Chondrocyte (in vitro differentiated cells): ENCODE results near the gene KRT12. TPM values are rescaled to one million over a fixed set of nuclear protein-coding genes. Genes with fewer than 3 reads are reported as not detected.

Source experiments
- DNase-seq: peaks from one replicate; pipeline ENCODE4 v3.0.0; 2021; ENCODE audit warnings: mixed read lengths, low spot score
- H3K27ac Mint-ChIP-seq: one replicate; pipeline ENCODE4 v1.8.0; 2021; ENCODE audit warnings: mild to moderate bottlenecking, moderate library complexity, mixed read lengths; ENCODE audit not compliant: unreplicated experiment
- H3K27me3 Mint-ChIP-seq: 2 replicates; pipeline ENCODE4 v1.8.0; 2021; ENCODE audit warnings: low read depth, mixed read lengths
- H3K36me3 Mint-ChIP-seq: 2 replicates; pipeline ENCODE4 v1.8.0; 2021; ENCODE audit warnings: low read depth, mixed read lengths
- H3K4me1 Mint-ChIP-seq: 2 replicates; pipeline ENCODE4 v1.8.0; 2021; ENCODE audit warnings: low read depth, mild to moderate bottlenecking, mixed read lengths
- H3K4me3 Mint-ChIP-seq: one replicate; pipeline ENCODE4 v1.8.0; 2021; ENCODE audit warnings: mild to moderate bottlenecking, moderate library complexity, mixed read lengths; ENCODE audit not compliant: unreplicated experiment
- H3K9me3 Mint-ChIP-seq: 2 replicates; pipeline ENCODE4 v1.8.0; 2021; ENCODE audit warnings: low read depth, mixed read lengths
- total RNA-seq: library from RNA; stranded (reverse); gene quantifications from 3 replicates; pipeline ENCODE4 v1.2.1, GENCODE V29; 2021
- TF ChIP-seq, protein P1 (sequence below): fragments of 200-600 bp; sonication (generic); IDR thresholded peaks from 2 replicates; pipeline ENCODE4 v1.5.0; 2021; ENCODE audit warnings: antibody characterized with exemption, mild to moderate bottlenecking, moderate library complexity

Gene KRT12
- total RNA-seq, 1 donor from 2014 or later = not detected

DNA sequence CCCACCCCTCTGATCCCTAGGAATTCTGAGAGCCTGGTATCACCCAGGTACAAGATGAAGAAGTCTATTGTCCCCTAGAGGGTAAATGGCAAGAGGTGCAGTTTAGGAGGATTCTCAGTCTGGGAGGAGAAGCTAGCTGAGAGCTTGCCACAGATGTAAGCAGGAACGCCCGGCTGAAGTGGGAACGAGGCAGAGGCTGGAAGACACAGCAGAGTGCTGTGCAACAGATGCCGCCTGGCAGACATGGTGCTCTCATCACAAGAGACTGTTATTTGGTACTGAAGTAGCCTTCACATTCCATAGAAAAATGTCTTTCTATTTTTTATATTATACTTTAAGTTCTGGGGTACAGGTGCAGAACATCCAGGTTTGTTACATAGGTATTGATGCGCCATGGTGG lies 38.3 kb upstream of the KRT12 start:
- no peak for DNase-seq
- H3K36me3 Mint-ChIP-seq = no peaks in the 10 kb centered on the region
- no peaks in the 10 kb centered on the region for H3K27me3 Mint-ChIP-seq

DNA sequence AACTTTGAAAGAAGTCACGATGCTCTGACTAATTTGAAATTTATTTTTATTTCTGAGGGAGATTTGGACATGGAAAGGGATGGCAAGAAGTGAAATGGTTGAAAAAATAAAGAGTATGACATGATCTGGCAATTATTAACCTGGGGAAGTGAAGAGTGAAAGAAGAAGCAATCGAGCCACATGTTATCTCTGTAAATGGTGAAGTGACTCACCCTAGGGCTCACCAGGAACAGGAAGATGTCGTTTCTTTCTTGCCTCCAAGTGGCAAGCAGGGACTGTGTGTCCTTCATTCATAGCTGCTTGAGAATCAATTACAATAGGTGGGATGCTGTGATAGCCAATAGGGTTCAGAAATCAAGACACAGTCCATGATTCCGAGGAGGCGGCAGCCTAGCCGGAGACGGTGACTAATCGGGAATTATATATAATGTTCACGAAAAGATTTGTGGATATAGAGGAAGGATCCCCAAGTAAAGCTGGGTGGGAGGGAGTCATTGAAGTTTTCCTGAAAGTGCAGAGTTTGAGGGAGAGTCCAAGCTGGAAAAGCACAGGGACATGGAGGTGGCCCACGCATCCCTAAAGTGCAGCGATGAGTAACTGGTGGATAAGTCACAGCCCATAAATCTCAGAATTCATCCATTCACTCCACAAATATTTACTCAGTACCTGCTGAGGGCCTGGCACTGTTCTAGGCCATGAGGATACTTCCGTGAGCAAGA lies 36.3 kb upstream of the KRT12 start:
- Mint-ChIP-seq H3K9me3 (no peaks in the 10 kb centered on the region), H3K4me3 (no peak overlapping the region), H3K36me3 (no peaks in the 10 kb centered on the region), H3K27ac (peak overlapping the region; percentile 92), H3K27me3 (no peaks in the 10 kb centered on the region), H3K4me1 (peaks cover 21% of the 10 kb centered on the region)
- TF ChIP-seq, protein P1, sequence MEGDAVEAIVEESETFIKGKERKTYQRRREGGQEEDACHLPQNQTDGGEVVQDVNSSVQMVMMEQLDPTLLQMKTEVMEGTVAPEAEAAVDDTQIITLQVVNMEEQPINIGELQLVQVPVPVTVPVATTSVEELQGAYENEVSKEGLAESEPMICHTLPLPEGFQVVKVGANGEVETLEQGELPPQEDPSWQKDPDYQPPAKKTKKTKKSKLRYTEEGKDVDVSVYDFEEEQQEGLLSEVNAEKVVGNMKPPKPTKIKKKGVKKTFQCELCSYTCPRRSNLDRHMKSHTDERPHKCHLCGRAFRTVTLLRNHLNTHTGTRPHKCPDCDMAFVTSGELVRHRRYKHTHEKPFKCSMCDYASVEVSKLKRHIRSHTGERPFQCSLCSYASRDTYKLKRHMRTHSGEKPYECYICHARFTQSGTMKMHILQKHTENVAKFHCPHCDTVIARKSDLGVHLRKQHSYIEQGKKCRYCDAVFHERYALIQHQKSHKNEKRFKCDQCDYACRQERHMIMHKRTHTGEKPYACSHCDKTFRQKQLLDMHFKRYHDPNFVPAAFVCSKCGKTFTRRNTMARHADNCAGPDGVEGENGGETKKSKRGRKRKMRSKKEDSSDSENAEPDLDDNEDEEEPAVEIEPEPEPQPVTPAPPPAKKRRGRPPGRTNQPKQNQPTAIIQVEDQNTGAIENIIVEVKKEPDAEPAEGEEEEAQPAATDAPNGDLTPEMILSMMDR = no peak
- DNase-seq = no peak

More for the DNA sequence above, 38.3 kb upstream of the KRT12 start:
- TF ChIP-seq, protein P1 = no peak
- Mint-ChIP-seq H3K27ac (no peak overlapping the region), H3K4me3 (no peak overlapping the region), H3K9me3 (no peaks in the 10 kb centered on the region), H3K4me1 (peaks cover 36% of the 10 kb centered on the region)

DNA sequence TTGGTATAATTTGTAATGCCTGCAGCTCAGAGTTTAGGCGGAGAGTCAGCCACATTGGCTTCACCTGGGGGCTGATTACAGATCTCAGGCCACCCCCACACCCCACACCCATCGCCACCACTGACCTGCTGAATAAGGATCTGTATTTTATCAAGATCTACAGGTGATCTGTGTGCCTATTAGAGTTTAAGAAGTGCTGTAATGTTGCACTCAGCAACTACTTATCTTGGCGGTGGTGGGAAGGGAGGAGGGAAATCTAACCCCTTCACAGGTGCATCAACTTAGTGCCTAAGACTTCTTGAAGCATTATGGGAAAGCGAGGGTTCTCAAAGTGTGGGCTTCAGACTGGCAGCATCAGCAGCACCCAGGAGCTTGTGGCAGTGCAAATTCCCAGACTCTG lies 35.5 kb upstream of the KRT12 start:
- H3K36me3 Mint-ChIP-seq = no peaks in the 10 kb centered on the region
- H3K4me3 Mint-ChIP-seq = no peak overlapping the region
- no peaks in the 10 kb centered on the region for H3K9me3 Mint-ChIP-seq
- peak overlapping the region; percentile 92 for H3K27ac Mint-ChIP-seq
- peaks cover 21% of the 10 kb centered on the region for H3K4me1 Mint-ChIP-seq
- TF ChIP-seq, protein P1 = no peak
- no peaks in the 10 kb centered on the region for H3K27me3 Mint-ChIP-seq
- DNase-seq = no peak

DNA sequence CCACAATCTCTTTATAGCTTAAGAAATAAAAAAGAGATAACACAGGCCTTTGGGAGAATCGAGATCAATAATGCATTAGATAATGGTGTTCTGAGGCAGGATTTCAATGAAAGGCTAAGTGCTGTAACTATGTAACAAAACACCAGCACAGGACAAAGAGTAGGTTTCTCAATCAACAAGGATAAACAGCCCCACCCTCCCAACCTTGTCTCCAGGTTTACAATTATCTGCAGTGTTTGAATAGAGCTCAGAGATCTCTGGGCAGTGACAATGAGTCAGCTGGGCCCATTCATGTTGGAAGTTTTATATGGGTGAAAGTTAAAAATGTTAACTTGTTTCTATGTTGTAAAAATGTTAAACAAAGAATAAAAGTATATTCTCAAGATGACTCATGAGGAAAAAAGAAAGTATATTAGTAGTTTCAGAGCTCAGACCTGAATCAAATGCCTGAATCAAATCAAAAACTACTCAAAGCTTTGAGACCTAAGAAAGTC lies 35.0 kb upstream of the KRT12 start:
- H3K4me1 Mint-ChIP-seq = peaks cover 21% of the 10 kb centered on the region

DNA sequence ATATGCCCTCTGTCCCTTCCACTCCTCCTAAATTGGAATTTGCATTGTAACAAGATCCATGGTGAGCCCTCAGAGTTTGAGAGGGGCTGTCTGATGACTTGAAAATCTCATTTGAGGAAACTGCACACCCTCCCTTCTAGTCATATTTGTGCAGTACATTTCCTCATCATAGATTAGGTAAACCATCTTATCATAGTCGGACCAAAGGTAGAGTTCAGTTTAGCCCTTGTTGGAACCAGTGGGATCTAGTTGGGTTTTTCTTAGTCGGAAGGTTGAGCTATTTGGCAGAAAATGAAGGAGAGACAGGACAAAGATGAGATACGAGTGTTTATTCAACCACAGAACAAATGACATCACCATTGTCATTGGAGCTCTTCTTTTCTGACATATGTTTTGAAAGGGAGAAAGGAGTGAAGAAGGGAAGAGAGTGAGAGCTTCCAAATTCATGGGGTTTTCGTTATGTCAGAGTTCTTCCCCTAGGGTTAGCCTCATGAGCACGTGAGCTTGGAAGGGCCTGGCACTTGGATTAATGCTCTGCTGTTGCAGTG lies 33.9 kb upstream of the KRT12 start:
- no peaks in the 10 kb centered on the region for H3K36me3 Mint-ChIP-seq
- H3K27ac Mint-ChIP-seq = no peak overlapping the region
- TF ChIP-seq, protein P1 = no peak
- no peak for DNase-seq
- H3K4me3 Mint-ChIP-seq = no peak overlapping the region
- H3K4me1 Mint-ChIP-seq = peaks cover 21% of the 10 kb centered on the region
- no peaks in the 10 kb centered on the region for H3K9me3 Mint-ChIP-seq
- peaks cover 6% of the 10 kb centered on the region for H3K27me3 Mint-ChIP-seq

More for the DNA sequence above, 35.0 kb upstream of the KRT12 start:
- no peaks in the 10 kb centered on the region for H3K36me3 Mint-ChIP-seq
- DNase-seq = no peak
- H3K27me3 Mint-ChIP-seq = no peaks in the 10 kb centered on the region
- TF ChIP-seq, protein P1 = no peak
- no peaks in the 10 kb centered on the region for H3K9me3 Mint-ChIP-seq
- H3K27ac Mint-ChIP-seq = peak overlapping the region; percentile 92
- no peak overlapping the region for H3K4me3 Mint-ChIP-seq
